ENCODE data around the gene ZBTB3. TPM values are rescaled to one million over a fixed set of nuclear protein-coding genes. Genes with fewer than 3 reads are reported as not detected.
A peak's percentile ranks its signal among the peaks of the same experiment; 100 is the strongest.

The ZBTB3 gene
- total RNA-seq, 6 experiments from 2014 or later: 7.9 to 10.8 (median 8.9) TPM

- Mint-ChIP-seq H3K4me3 (peak overlapping the region; percentile 91), H3K9me3 (no peaks in the 10 kb centered on the region), H3K36me3 (ENCODE audit: low read depth) (peaks cover 32% of the 10 kb centered on the region), H3K27me3 (ENCODE audit: insufficient read depth) (peaks cover 5% of the 10 kb centered on the region), H3K27ac (peak overlapping the region; percentile 95), H3K4me1 (ENCODE audit: low read depth) (peaks cover 44% of the 10 kb centered on the region)
- DNase-seq: no peak
- no peak for TF ChIP-seq CTCF (IDR thresholded peaks at IDR 0.05)
These were observed 45.2 kb downstream of the ZBTB3 start for GRCh38 chr11:62708793-62709192.

GRCh38 chr11:62708392-62708791, 45.6 kb downstream of the ZBTB3 start:
- peaks cover 29% of the 10 kb centered on the region for H3K36me3 Mint-ChIP-seq (ENCODE audit: low read depth)
- H3K27ac Mint-ChIP-seq: peak overlapping the region; percentile 95
- H3K27me3 Mint-ChIP-seq (ENCODE audit: insufficient read depth): peaks cover 5% of the 10 kb centered on the region
- H3K4me3 Mint-ChIP-seq: peak overlapping the region; percentile 91
- no peak for TF ChIP-seq CTCF (IDR thresholded peaks at IDR 0.05)
- DNase-seq: no peak
- no peaks in the 10 kb centered on the region for H3K9me3 Mint-ChIP-seq
- H3K4me1 Mint-ChIP-seq (ENCODE audit: low read depth): peaks cover 41% of the 10 kb centered on the region

- DNase-seq: no peak
- TF ChIP-seq CTCF (IDR thresholded peaks at IDR 0.05): no peak
- Mint-ChIP-seq H3K27me3 (ENCODE audit: insufficient read depth) (peaks cover 5% of the 10 kb centered on the region), H3K9me3 (no peaks in the 10 kb centered on the region), H3K36me3 (ENCODE audit: low read depth) (peaks cover 29% of the 10 kb centered on the region), H3K4me3 (peak within 1 kb of the TSS; percentile 94), H3K27ac (peak within 1 kb of the TSS; percentile 95), H3K4me1 (ENCODE audit: low read depth) (peaks cover 39% of the 10 kb centered on the region)
These were observed 46.6 kb downstream of the ZBTB3 start, which contains the start of the genes BSCL2 and GNG3 for GRCh38 chr11:62707277-62707861. Gene BSCL2 (minus strand): TSS chr11:62707424. CDS start chr11:62707195, 229 bp downstream. Gene GNG3 (plus strand): TSS chr11:62707676. CDS start chr11:62708296, 620 bp downstream.

GRCh38 chr11:62706850-62707247, 47.1 kb downstream of the ZBTB3 start:
- no peak for DNase-seq
- H3K9me3 Mint-ChIP-seq: no peaks in the 10 kb centered on the region
- H3K36me3 Mint-ChIP-seq (ENCODE audit: low read depth): peaks cover 30% of the 10 kb centered on the region
- TF ChIP-seq CTCF (IDR thresholded peaks at IDR 0.05): no peak
- H3K27ac Mint-ChIP-seq: peak overlapping the region; percentile 63
- peak overlapping the region; percentile 94 for H3K4me3 Mint-ChIP-seq
- H3K27me3 Mint-ChIP-seq (ENCODE audit: insufficient read depth): peaks cover 5% of the 10 kb centered on the region
- H3K4me1 Mint-ChIP-seq (ENCODE audit: low read depth): peaks cover 39% of the 10 kb centered on the region

- no peaks in the 10 kb centered on the region for H3K9me3 Mint-ChIP-seq
- H3K36me3 Mint-ChIP-seq (ENCODE audit: low read depth): peaks cover 34% of the 10 kb centered on the region
- peak overlapping the region; percentile 98 for H3K27ac Mint-ChIP-seq
- peak overlapping the region; percentile 94 for H3K4me3 Mint-ChIP-seq
- H3K27me3 Mint-ChIP-seq (ENCODE audit: insufficient read depth): peaks cover 5% of the 10 kb centered on the region
- TF ChIP-seq CTCF (IDR thresholded peaks at IDR 0.05): no peak
- H3K4me1 Mint-ChIP-seq (ENCODE audit: low read depth): peaks cover 39% of the 10 kb centered on the region
- DNase-seq: peak; percentile 93
These were observed 47.8 kb downstream of the ZBTB3 start for GRCh38 chr11:62705880-62706849.

Measured in HFFc6 (cell line).